T-helper 1 cell (primary cell): ENCODE data around the gene PPFIA4.
"Not testable (repeated sequence)": the region's sequence is repeated elsewhere in the genome, so short reads cannot be mapped to it uniquely, and the experiment has no call there.

Experiments
- DNase-seq, 5 donors: peaks; one replicate each; pipeline ENCODE4 v3.0.0-alpha.2; 2012 to 2020

PPFIA4 gene

DNA sequence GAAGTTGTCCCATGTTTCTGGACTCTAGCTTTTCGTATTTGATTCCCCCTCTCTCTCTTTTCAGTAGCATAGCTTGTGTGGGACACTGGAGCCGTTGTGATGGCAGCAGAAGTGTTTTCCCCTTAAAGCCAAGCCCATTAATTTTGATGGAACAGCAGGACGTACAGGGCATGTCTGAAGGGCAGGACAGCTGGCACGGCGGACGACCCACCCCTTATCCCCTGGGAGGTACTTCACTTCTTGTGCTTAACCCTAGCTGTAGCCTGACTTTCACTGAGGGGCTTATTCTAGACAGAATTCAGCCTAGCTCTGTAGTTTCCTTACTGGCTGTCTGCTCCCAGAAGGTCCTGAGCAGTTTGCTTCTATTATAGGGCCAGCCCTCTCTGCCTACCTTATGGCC lies 8.6 kb upstream of the PPFIA4 start:
- DNase-seq, result no peak

DNA sequence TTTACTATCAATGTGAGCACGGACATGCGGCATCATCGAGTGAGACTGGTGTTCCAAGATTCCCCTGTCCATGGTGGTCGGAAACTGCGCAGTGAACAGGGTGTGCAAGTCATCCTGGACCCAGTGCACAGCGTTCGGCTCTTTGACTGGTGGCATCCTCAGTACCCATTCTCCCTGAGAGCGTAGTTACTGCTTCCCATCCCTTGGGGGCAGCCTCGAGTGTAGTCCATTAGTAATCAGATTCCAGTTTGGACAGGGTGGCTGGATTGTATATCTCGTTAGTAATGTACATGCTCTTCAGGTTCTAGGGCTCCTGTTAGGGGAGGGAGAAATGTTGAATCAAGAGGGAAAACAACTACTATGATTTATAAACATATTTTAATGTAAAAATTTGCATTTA lies 3.4 kb upstream of the PPFIA4 start:
- DNase-seq, result not testable (repeated sequence)

- no peak for DNase-seq
Measured at GRCh38 chr1:203025686-203026030, 633 bp upstream of the PPFIA4 start.

DNA sequence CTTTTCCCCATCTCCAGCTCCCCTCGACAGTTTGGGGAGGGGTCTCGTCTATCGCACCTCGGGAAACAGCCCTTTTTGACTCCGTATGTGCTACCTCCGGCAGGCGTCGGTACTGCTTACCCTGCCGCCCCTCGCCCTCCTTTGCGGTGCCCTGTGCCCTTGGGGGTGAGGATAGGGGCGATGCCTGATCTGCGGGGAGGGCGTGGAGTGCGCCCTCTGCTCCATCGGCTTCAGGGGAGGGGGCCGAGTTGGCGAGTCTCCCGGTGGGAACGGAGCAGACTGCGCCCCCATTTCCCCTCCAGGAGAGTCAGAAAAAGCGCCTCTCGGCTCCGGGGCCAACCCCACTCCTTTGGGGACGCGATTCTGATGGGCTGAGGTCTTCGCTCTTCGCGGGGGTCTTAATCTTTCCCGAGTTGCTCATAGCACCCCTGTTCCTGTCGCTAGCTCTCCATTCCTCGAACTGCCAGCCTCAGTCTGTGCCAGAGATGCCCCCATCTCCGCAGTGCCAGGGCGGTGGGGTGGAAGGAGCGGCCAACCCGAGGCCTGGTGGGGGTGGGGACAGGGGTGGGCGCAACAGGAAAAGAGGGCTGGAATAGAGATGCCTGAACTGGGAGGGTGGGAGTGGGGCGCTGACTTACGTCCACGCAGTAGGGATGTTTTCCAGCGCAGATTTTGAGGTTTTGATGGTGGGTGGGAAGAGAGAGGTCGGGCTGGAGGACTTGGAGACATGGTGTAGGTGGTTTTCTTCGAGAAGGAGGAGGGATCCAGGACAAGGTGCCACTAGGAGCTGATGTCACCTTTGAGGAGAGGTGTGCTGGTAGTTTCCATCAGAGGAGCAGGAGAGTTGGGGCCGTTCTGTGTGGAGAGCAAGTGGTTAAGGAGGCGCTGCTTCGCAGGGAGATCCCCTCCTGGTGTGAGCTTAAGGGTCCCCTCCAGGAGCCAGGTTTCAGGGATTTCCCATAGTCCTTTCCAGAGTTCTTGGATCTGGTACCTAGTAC lies 674 bp downstream of the PPFIA4 start:
- no peak for DNase-seq

DNA sequence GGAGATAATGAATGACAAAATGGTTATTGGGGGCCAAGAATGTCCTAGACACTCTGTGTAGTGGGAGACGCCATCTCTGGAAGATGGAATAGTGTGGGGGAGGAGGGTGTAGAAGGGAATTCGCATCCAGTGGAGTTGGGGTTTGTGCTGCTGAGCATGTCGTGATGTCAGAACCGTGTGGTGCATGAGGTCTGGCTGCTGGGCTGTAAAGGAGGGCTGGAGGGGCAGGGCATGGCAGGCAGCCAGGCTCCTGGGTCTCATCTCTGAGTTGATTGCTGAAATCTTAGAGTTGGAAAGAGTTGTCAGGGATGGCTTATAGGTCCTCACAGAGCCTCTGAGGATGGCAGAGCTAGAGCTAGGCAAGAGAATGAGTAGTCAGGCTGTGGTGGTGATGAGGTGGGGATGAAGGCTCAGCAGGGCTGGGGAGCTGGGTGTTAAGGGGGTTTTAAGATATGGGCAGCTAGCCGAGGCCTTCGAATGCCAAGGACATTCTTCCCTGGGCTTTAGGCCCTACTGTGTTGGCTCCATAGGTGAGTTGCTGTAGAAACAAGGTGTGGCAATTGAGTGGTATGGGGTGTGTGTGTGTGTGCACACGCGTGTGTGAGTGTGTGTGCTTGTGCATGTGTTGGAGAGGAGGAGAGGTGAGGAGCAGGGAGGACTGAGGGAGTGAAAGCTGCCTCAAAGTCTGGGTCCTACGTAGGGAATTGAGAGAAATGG lies 1.9 kb downstream of the PPFIA4 start:
- no peak for DNase-seq

DNA sequence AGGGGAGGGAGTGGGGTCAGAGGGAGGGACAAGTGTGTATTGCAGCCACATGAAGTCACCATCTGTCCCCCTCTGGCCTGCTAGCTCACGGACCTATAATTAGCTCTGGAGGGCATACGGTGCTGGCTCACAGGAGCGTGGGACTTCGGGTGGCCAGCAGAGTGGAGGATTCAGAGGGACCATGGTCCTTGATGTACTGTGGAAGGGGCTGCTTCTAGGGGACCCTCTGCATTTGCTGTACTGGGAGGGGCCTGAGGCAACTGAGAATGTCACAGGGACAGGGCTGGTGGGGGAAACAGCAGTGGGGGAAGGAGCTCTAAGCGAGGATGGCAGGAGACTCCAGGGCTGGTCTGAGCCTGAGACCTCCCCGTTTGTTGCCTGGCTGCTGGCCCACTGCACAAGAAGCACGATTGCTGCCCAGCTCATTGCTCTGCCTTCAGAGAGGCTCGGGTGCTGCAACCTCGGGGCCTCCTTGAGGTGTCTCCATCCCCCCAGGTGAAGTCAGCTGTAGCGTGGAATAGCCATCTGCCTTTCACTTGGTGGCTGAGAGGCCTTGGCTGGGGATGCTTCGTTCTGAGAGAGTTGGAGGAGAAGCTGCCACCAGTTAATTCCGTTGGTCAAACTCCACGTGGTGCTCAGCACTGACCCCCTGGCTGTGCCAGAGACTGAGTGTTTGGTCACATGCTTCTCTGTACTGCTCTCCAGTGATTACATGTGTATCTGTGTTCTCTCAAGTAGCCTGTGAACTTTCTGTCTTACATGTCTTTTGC lies 2.7 kb downstream of the PPFIA4 start:
- no peak for DNase-seq

DNA sequence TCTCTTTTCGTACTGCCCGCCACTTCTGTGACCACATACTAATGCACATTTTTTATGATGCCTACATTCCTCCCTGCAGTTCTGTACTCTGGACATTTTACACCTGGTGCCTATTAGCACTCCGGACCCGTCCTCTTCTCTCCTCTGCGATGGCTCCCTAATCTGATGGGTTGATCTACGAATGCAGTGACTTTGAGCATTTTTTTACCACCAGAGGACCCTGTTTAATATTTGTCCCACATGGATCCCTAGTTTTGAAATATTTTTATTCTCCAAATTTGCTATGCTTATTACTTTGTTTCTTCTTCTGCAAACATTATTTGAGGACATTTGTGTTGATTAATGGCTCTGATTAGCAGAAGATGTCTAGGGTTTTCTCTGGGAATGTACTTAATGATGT lies 5.2 kb downstream of the PPFIA4 start:
- no peak for DNase-seq

- DNase-seq, result no peak
Measured at GRCh38 chr1:203033287-203033686, 7.0 kb downstream of the PPFIA4 start.

GRCh38 chr1:203033917-203034316 lies 7.6 kb downstream of the PPFIA4 start:
- DNase-seq, result no peak

- DNase-seq, result no peak
Measured at GRCh38 chr1:203034422-203035110, 8.3 kb downstream of the PPFIA4 start.

DNA sequence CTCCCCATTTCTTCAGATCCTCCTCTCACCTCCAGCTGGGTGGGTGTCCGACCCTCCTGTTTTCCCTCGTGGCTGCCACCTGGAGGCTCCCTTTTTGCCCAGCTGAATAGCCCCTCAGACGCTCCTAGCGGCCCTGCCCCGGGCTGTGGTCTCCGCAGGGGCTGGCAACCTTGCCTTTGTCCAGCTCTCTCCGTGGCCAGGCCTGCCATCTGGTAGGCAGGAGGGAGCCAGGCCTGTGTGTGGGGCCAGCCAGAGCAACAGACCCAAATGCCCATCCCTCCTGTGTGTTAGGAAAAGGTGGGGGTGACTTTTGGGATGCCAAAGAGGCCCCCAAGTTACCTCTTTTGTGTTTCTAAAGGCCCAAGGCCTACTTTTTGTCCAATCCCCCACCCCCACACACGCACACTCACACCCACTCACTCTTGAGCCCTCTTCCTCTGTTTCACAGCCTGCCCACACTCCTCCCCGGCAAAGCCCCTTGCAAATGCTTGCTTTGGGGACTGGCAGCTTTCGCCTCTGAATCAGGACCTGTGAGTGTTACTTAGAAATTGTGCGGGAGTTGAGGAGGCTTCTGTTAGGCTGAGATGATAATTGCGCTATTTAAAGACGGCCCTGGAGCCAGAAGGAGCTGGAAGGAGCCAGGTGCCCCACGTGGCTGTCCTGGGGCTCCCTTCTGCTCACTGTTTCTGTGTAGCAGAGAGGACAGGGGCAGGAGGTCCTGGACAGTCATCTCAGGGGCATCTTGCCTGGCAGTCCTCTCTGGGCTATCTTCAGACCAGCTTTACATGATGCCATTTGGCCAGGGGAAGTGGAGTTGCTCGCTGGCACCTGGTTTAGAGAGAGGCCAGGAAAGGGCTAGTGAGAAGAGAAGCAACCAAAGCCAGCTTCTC lies 9.1 kb downstream of the PPFIA4 start:
- DNase-seq, result no peak

- DNase-seq, result no peak
Measured at GRCh38 chr1:203036135-203036534, 9.8 kb downstream of the PPFIA4 start.

GRCh38 chr1:203036537-203036936 lies 10.2 kb downstream of the PPFIA4 start:
- no peak for DNase-seq

DNA sequence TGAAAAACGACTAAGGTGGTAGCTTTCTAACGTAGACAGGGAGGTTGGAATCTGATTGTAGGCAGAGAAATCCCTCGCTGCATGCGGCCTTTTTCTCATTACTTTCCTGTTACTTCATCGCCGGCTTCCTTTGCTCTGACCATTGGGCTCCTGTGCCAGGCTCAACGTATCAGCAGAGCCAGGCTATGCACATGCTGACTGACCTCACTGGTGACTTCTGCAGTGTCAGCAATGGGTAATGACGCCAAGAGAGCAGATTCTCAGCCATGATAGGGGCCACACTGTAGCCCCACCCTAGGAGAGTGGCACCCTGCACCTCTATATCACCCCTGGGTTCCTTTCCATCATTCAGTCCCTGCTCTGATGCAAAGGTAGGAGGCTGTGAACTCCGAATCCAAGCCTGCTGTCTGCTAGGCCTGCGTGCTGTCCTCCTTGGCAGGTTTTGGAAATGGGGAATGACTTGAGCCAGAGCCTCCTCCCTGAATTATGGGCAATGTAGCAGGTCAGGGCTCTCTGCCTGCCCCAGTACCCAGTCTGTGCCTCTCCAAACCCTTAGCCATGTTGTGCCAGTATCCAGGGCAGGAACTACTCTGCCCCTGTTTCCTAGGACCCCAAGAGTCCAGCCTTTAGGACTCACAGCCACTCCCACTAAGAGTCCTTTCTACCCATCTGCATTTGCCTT lies 11.4 kb downstream of the PPFIA4 start:
- DNase-seq, result no peak

GRCh38 chr1:203038217-203038741 lies 12.0 kb downstream of the PPFIA4 start:
- no peak for DNase-seq

DNA sequence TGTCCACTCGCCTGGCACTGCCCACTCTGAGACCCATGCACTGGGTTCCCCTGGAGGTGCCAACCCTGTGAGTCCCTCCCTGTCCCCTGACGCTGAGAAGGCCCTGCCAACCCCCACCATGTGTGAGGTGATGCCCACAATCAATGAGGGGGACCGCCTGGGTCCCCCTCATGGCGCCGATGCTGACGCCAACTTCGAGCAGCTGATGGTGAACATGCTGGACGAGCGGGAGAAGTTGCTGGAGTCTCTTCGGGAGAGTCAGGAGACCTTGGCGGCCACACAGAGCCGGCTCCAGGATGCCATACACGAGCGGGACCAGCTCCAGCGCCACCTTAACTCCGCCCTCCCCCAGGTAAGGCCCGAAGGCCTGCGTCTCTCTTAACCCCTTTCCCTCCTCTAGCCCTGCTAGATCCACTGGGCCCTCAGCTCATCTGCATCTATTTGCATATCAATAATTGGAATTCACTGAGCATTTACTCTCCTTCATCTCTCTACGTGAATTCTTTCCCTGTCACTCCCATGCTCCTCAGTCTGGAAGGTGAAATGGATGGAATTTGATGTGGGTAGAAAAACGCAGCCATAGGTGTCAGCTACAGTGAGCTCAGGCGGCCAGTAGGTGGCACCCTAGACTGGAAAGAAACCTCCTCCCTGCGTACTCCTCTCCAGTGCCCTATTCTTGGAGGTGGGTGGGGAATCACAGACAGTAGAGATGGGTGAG lies 12.8 kb downstream of the PPFIA4 start:
- DNase-seq, result peak in 4 of 5 donors; percentile 48 to 63 (median 52)

DNA sequence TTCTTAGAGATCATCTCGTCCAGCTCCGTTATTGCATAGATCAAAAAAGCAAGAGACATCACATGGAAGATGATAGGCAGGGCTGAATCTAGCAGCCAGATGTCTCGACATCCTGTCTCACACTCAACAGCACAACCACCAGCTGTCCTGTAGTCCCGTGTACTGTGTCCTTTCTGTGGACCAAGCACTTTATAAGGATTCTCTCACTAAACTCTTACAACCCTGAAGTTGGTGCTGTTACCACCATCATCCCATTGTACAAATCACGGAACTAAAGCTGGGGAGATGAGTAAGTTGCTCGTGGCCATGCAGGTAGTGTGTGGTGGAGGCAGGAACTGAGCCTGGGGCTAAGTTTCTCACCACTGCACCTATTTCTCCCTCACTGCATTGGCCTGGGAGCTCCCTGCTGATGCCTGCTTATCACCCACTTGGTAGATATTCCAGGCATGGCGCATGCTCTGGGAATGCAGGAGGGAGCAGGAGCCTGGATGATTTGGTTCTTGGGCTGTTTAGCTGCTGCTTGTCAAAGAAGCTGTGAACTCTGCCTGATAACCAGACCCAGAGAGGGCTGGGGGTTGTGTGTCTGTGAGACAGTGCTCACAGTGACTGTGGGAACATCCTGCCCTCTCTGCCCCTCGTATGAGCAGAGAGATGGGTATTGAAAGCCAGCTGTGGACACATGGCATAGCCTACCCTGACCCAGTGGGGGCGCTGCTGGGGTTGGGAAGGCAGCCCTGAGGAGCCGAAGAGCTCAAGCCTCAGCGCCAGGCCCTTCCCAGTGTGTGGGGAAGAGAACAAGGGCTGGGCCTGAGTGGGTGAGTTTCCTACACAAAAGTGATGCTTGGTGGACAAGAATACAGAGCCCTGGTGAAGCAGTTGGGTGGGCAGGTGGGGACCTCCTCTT lies 13.6 kb downstream of the PPFIA4 start:
- no peak for DNase-seq

GRCh38 chr1:203040513-203041275 lies 14.4 kb downstream of the PPFIA4 start:
- no peak for DNase-seq
